ENCODE data around the gene TSPYL6.

The TSPYL6 gene

GRCh38 chr2:54255230-54256090 lies 569 bp downstream of the TSPYL6 start:
- no peak overlapping the region for H3K27ac ChIP-seq

DNA sequence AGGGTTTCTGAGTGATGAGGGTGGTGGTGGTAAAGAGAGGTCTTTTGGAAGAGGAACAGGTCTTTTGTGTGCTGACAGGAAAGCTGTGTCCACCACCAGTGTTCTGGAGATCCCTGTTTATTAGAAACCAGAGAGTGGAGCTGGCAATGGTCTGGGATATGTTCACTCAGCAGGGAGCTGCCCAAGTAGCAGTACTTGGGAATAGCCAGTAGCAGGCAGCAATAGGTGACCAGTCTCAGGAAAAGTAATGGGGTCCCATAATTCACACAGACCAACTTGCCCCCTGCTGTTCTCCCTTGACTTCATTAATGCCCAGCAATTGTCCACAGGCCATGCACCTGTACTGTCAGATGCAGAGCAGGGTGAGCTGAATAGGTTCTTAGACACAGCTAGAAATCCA lies 1.8 kb downstream of the TSPYL6 start:
- TF ChIP-seq, protein P1, sequence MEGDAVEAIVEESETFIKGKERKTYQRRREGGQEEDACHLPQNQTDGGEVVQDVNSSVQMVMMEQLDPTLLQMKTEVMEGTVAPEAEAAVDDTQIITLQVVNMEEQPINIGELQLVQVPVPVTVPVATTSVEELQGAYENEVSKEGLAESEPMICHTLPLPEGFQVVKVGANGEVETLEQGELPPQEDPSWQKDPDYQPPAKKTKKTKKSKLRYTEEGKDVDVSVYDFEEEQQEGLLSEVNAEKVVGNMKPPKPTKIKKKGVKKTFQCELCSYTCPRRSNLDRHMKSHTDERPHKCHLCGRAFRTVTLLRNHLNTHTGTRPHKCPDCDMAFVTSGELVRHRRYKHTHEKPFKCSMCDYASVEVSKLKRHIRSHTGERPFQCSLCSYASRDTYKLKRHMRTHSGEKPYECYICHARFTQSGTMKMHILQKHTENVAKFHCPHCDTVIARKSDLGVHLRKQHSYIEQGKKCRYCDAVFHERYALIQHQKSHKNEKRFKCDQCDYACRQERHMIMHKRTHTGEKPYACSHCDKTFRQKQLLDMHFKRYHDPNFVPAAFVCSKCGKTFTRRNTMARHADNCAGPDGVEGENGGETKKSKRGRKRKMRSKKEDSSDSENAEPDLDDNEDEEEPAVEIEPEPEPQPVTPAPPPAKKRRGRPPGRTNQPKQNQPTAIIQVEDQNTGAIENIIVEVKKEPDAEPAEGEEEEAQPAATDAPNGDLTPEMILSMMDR (conservative IDR thresholded peaks at IDR 0.05) = no peak

More at GRCh38 chr2:54255230-54256090, 569 bp downstream of the TSPYL6 start:
- TF ChIP-seq, protein P1 (conservative IDR thresholded peaks at IDR 0.05) = no peak

DNA sequence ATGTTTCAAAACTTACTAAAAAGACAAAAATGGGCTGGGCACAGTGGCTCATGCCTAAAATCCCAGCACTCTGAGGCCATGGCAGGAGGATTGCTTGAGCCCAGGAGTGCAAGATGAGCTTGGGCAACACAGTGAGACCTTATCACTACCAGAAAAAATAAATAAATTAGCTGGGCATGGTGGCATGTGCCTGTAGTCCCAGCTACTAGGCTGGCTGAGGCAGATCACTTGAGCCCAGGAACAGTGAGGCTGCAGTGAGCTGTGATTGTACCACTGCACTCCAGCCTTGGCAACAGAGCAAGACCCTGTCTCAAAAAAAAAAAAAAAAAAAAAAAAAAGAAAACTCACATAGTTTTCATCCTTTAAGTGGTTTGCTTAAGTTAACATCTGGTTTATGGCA lies 6.4 kb downstream of the TSPYL6 start:
- TF ChIP-seq, protein P1 (conservative IDR thresholded peaks at IDR 0.05) = no peak
- no peak overlapping the region for H3K27ac ChIP-seq

More for the DNA sequence above, 1.8 kb downstream of the TSPYL6 start:
- no peak overlapping the region for H3K27ac ChIP-seq

DNA sequence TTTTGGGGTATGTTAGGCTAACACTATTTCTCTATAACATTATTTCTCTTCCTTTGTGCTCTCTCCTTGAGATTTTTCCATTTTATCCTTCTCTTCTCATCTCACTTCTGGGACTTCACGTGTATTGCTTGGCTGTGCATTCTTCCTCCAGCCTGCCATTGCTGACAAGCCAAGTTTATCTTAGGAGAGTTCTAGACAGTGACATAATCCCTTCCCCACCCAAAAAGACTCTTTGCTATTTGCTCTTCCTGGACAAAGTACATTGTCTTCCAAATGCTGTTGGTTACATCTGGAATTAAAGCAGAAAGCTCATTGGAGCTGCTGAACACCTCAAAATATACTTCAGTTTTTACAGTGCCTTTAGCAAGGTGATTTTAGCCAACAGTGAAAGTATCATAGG lies 8.9 kb downstream of the TSPYL6 start:
- H3K27ac ChIP-seq = no peak overlapping the region
- TF ChIP-seq, protein P1 (conservative IDR thresholded peaks at IDR 0.05) = no peak

- TF ChIP-seq, protein P1 (conservative IDR thresholded peaks at IDR 0.05) = no peak
- no peak overlapping the region for H3K27ac ChIP-seq
These were observed 15.2 kb downstream of the TSPYL6 start for GRCh38 chr2:54240515-54241469.

GRCh38 chr2:54239427-54239826 lies 16.6 kb downstream of the TSPYL6 start:
- TF ChIP-seq, protein P1 (conservative IDR thresholded peaks at IDR 0.05) = no peak
- no peak overlapping the region for H3K27ac ChIP-seq

- no peak overlapping the region for H3K27ac ChIP-seq
- TF ChIP-seq, protein P1 (conservative IDR thresholded peaks at IDR 0.05) = no peak
These were observed 18.6 kb downstream of the TSPYL6 start for GRCh38 chr2:54237428-54237827.

All from VCaP (cell line).